ENCODE data around the gene PTDSS2. TPM values are rescaled to one million over a fixed set of nuclear protein-coding genes. Genes with fewer than 3 reads are reported as not detected.

Gene PTDSS2
- total and polyA plus RNA-seq, 2 of the 13 experiments (the other 11 are each of a cell fraction or from before 2014, with no cell fraction given): 21.7 to 26.4 TPM

GRCh38 chr11:447923-448731 lies 2.0 kb upstream of the PTDSS2 start (continued):
- TF ChIP-seq, protein P1, sequence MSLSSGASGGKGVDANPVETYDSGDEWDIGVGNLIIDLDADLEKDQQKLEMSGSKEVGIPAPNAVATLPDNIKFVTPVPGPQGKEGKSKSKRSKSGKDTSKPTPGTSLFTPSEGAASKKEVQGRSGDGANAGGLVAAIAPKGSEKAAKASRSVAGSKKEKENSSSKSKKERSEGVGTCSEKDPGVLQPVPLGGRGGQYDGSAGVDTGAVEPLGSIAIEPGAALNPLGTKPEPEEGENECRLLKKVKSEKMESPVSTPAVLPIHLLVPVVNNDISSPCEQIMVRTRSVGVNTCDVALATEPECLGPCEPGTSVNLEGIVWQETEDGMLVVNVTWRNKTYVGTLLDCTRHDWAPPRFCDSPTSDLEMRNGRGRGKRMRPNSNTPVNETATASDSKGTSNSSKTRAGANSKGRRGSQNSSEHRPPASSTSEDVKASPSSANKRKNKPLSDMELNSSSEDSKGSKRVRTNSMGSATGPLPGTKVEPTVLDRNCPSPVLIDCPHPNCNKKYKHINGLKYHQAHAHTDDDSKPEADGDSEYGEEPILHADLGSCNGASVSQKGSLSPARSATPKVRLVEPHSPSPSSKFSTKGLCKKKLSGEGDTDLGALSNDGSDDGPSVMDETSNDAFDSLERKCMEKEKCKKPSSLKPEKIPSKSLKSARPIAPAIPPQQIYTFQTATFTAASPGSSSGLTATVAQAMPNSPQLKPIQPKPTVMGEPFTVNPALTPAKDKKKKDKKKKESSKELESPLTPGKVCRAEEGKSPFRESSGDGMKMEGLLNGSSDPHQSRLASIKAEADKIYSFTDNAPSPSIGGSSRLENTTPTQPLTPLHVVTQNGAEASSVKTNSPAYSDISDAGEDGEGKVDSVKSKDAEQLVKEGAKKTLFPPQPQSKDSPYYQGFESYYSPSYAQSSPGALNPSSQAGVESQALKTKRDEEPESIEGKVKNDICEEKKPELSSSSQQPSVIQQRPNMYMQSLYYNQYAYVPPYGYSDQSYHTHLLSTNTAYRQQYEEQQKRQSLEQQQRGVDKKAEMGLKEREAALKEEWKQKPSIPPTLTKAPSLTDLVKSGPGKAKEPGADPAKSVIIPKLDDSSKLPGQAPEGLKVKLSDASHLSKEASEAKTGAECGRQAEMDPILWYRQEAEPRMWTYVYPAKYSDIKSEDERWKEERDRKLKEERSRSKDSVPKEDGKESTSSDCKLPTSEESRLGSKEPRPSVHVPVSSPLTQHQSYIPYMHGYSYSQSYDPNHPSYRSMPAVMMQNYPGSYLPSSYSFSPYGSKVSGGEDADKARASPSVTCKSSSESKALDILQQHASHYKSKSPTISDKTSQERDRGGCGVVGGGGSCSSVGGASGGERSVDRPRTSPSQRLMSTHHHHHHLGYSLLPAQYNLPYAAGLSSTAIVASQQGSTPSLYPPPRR (CRISPR knock-in tag; IDR thresholded peaks at IDR 0.05; ENCODE audit: borderline replicate concordance): 0 out of 2 replicates have a peak, but pooled peaks have one; percentile 35
- TF ChIP-seq, protein P2, sequence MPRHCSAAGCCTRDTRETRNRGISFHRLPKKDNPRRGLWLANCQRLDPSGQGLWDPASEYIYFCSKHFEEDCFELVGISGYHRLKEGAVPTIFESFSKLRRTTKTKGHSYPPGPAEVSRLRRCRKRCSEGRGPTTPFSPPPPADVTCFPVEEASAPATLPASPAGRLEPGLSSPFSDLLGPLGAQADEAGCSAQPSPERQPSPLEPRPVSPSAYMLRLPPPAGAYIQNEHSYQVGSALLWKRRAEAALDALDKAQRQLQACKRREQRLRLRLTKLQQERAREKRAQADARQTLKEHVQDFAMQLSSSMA (CRISPR knock-in tag; IDR thresholded peaks at IDR 0.05): no peak
- TF ChIP-seq ZNF790 (CRISPR knock-in tag; IDR thresholded peaks at IDR 0.05; ENCODE audit: borderline replicate concordance) (no peak), ARHGAP35 (CRISPR knock-in tag; IDR thresholded peaks at IDR 0.05; ENCODE audit: borderline replicate concordance) (peak; percentile 63), ZNF747 (CRISPR knock-in tag; IDR thresholded peaks at IDR 0.05; ENCODE audit: borderline replicate concordance) (no peak), RBM22 (optimal IDR thresholded peaks at IDR 0.05; ENCODE audit: low read length) (no peak), MEIS1 (CRISPR knock-in tag; IDR thresholded peaks at IDR 0.05; ENCODE audit: borderline replicate concordance) (peak; percentile 43; the same call in 1 of the 2 replicates), ZMYM4 (CRISPR knock-in tag; IDR thresholded peaks at IDR 0.05) (peak; percentile 46; the same call in 1 of the 2 replicates), MEIS2 (CRISPR knock-in tag; IDR thresholded peaks at IDR 0.05) (no peak), ZNF546 (CRISPR knock-in tag; conservative IDR thresholded peaks at IDR 0.05) (no peak), AGO1 (IDR thresholded peaks at IDR 0.05; ENCODE audit: low read depth, low read length, poor library complexity, severe bottlenecking) (peak; percentile 29), KMT2A (CRISPR knock-in tag; IDR thresholded peaks at IDR 0.05) (peak; percentile 28; the same call in 1 of the 2 replicates), MIER2 (CRISPR knock-in tag; IDR thresholded peaks at IDR 0.05) (0 out of 2 replicates have a peak, but pooled peaks have one; percentile 27), SMAD1 (CRISPR knock-in tag; IDR thresholded peaks at IDR 0.05; ENCODE audit: borderline replicate concordance, low read depth) (no peak), JUNB (CRISPR knock-in tag; IDR thresholded peaks at IDR 0.05; ENCODE audit: borderline replicate concordance) (no peak), ZNF7 (CRISPR knock-in tag; IDR thresholded peaks at IDR 0.05) (no peak)
- TF ChIP-seq, protein P3, sequence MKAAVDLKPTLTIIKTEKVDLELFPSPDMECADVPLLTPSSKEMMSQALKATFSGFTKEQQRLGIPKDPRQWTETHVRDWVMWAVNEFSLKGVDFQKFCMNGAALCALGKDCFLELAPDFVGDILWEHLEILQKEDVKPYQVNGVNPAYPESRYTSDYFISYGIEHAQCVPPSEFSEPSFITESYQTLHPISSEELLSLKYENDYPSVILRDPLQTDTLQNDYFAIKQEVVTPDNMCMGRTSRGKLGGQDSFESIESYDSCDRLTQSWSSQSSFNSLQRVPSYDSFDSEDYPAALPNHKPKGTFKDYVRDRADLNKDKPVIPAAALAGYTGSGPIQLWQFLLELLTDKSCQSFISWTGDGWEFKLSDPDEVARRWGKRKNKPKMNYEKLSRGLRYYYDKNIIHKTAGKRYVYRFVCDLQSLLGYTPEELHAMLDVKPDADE (CRISPR knock-in tag; IDR thresholded peaks at IDR 0.05): no peak
